ENCODE results near the gene SAG. TPM values are rescaled to one million over a fixed set of nuclear protein-coding genes. Genes with fewer than 3 reads are reported as not detected.

The SAG gene
- total and polyA plus RNA-seq, 10 of the 15 experiments (the other 5 are each of a cell fraction or from before 2014, with no cell fraction given), result 0.06 to 0.47 TPM; not detected in 8

- ChIA-PET CTCF (interaction anchor here (1.1 to 1.3 kb wide), 2 partner anchors 15 to 64 kb away, joined by 3 to 4 read pairs; no protein-coding TSS in a partner anchor), SMC1A (ENCODE audit: uncharacterized antibody, unreplicated experiment) (no interaction called here), RAD21 (ENCODE audit: unreplicated experiment) (no interaction called here), POLR2A (no interaction called here)
- H3K4me1 ChIP-seq (ENCODE audit: control insufficient read depth, insufficient read depth, low read length), result no peaks in the 10 kb centered on the region
- no peaks in the 10 kb centered on the region for H3K79me2 ChIP-seq (ENCODE audit: control insufficient read depth, insufficient read depth, low read length)
- H3K27ac ChIP-seq (ENCODE audit: control insufficient read depth, insufficient read depth), result no peak overlapping the region
- H3K27me3 ChIP-seq (replicated peaks in 1 of 2; ENCODE audit: control insufficient read depth in 2 of 2, insufficient read depth in 2 of 2, low read length in 1 of 2), result no peaks in the 10 kb centered on the region; a peak in 1 of 4 replicates
- no peaks in the 10 kb centered on the region for H3K36me3 ChIP-seq (ENCODE audit: control insufficient read depth in 2 of 2, insufficient read depth in 2 of 2, low read length in 1 of 2)
- H3K9me3 ChIP-seq (replicated peaks; ENCODE audit: control insufficient read depth, insufficient read depth, low read length), result no peaks in the 10 kb centered on the region
- no peak for FAIRE-seq
- no peak for DNase-seq (ENCODE audit: low read depth, low spot score)
- no peaks in the 10 kb centered on the region for H4K20me1 ChIP-seq (ENCODE audit: control insufficient read depth, insufficient read depth)
- no peak for ATAC-seq
- H3K9ac ChIP-seq (ENCODE audit: control insufficient read depth, insufficient read depth, low read length), result no peak overlapping the region
- H3K4me3 ChIP-seq, result no peak overlapping the region
- no peak for TF ChIP-seq PAX5 (IDR thresholded peaks at IDR 0.05; ENCODE audit: borderline replicate concordance, low read depth, low read length)
- TF ChIP-seq ETV6 (conservative IDR thresholded peaks at IDR 0.05 in 1 of 2, IDR thresholded peaks at IDR 0.05 in 1 of 2; ENCODE audit: borderline replicate concordance in 1 of 2, low read depth in 1 of 2), result no peak
- no peak for TF ChIP-seq CBX5 (IDR thresholded peaks at IDR 0.05; ENCODE audit: low read depth)
- no peak for TF ChIP-seq E2F4 (IDR thresholded peaks at IDR 0.05; ENCODE audit: low read depth, low read length)
- TF ChIP-seq USF2 (IDR thresholded peaks at IDR 0.05; ENCODE audit: borderline replicate concordance, low read depth, low read length), result no peak
- TF ChIP-seq SIX5 (IDR thresholded peaks at IDR 0.05; ENCODE audit: low read depth, low read length, severe bottlenecking), result no peak
- TF ChIP-seq TCF7 (IDR thresholded peaks at IDR 0.05; ENCODE audit: borderline replicate concordance), result no peak
- TF ChIP-seq MAX (IDR thresholded peaks at IDR 0.05; ENCODE audit: low read depth, low read length), result no peak
- TF ChIP-seq POLR2A (IDR thresholded peaks at IDR 0.05; ENCODE audit: low read depth, low read length), result no peak
- no peak for TF ChIP-seq SUPT20H (IDR thresholded peaks at IDR 0.05; ENCODE audit: borderline replicate concordance, control insufficient read depth, low read depth, low read length)
- no TSS peak for BruUV-seq (replicated peaks)
- no peak overlapping the region for H2AFZ ChIP-seq (ENCODE audit: control insufficient read depth, low read depth, low read length)
- H3K4me2 ChIP-seq (ENCODE audit: control insufficient read depth, insufficient read depth), result no peak overlapping the region
- 98% methylated on average over 3 of the region's 3 CpGs for WGBS (ENCODE audit: insufficient coverage, insufficient replicate concordance, low lambda C conversion rate, missing lambda C conversion rate)
- in situ Hi-C loops (cut with MboI), result no loop called here
- intact Hi-C loops (cut with micrococcal nuclease; ENCODE audit: unreplicated experiment), result no loop called here
Measured at GRCh38 chr2:233341296-233341695, 33.7 kb downstream of the SAG start.
